ENCODE measurements around the gene LGALS4.
"Not testable (repeated sequence)": the region's sequence is repeated elsewhere in the genome, so short reads cannot be mapped to it uniquely, and the experiment has no call there.

LGALS4 gene

DNA sequence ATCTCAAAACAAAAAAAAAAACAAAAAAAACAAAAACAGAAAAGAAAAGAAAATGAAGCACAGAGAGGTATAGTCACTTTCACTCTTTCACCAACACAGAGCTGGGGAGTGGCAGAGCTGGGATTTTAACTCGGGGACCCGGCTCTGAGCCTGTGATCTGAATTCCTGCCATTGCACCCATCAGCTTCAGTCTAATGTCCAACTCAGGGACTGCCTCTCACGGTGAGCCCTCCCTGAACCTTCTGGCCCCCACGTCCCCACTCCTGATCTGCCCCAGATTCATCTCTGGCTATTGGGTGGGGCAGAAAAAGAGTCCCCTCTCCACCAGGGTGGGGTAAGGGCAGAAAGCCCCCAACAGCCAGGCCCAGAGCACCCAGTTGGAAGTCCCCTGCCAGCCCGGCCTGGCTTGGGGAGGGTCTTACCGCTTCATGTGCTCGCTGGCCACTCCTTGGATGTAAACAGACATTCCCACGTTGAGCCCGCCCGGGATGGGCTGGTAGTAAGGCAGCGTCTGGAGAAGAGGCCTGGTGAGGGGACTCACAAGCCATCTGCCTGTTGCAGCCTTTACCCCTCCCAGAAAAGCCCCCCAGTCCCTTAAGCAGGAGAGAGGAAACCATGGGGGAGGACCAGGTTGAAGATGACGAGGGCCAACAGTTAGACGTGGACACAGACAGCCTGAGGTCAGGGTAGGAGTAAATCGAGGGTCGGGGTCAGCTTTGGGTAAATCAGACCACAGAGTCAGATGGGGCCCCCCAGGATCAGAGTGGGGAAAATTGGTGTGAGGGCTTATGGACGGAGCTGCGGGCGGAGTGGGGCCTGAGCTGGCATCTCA, 520 bp downstream of the LGALS4 start:
- Histone ChIP-seq H3K4me3 (ENCODE audit: low read depth in 1 of 2, low read length in 2 of 2) (peak overlapping the region; percentile 90 to 92), H3K36me3 (ENCODE audit: control insufficient read depth in 1 of 2, insufficient read depth in 2 of 2, low read length in 2 of 2) (peaks cover 23 to 37% of the 10 kb centered on the region in 2 donors), H3K9ac (ENCODE audit: low read depth in 1 of 2, low read length in 2 of 2) (peak overlapping the region; percentile 89 to 96), H3K27me3 (ENCODE audit: control insufficient read depth in 1 of 2, insufficient read depth in 2 of 2, low read length in 2 of 2) (no peaks in the 10 kb centered on the region), H3K4me1 (ENCODE audit: control insufficient read depth in 1 of 2, insufficient read depth in 2 of 2, low read length in 2 of 2) (peaks cover 24 to 32% of the 10 kb centered on the region in 2 donors), H3K9me3 (ENCODE audit: control insufficient read depth in 1 of 2, low read length in 2 of 2) (no peaks in the 10 kb centered on the region), H3K27ac (ENCODE audit: low read depth, low read length) (peak overlapping the region; percentile 83)

DNA sequence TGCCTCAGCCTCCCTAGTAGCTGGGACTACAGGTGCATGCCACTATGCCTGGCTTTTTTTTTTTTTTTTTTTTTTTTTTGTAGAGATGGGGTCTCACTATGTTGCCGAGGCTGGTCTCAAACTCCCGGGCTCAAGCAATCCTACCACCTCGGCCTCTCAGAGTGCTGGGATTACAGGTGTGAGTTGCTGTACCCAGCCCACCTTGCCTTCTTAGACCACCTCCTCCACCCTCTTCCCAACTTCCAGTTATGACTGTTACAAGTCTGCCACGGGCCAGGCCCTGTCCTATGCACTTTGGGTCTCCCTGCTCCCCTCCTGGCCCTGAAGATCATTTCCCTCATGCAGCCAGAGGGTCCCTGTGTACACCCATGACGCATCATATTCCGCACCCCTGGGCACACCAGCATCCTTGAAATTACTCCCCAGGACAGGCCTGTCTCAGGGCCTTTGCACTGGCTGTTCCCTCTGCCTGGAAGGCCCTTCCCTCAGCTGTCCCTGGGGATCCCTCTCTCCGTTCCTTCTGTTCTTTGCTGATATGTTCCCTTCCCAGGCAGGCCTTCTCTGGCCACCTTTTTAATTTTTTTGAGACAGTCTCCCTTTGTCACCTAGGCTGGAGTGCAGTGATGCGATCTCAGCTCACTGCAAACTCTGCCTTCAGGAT, 3.0 kb downstream of the LGALS4 start:
- Histone ChIP-seq H3K36me3 (ENCODE audit: control insufficient read depth in 1 of 2, insufficient read depth in 2 of 2, low read length in 2 of 2) (peaks cover 10 to 31% of the 10 kb centered on the region in 2 donors), H3K9ac (ENCODE audit: low read depth in 1 of 2, low read length in 2 of 2) (peak overlapping the region in 1 of 2 donors; percentile 26), H3K4me1 (ENCODE audit: control insufficient read depth in 1 of 2, insufficient read depth in 2 of 2, low read length in 2 of 2) (peaks cover 6 to 21% of the 10 kb centered on the region in 2 donors), H3K27me3 (ENCODE audit: control insufficient read depth in 1 of 2, insufficient read depth in 2 of 2, low read length in 2 of 2) (no peaks in the 10 kb centered on the region), H3K4me3 (ENCODE audit: low read depth in 1 of 2, low read length in 2 of 2) (peak overlapping the region; percentile 26 to 50), H3K27ac (ENCODE audit: low read depth, low read length) (no peak overlapping the region), H3K9me3 (ENCODE audit: control insufficient read depth in 1 of 2, low read length in 2 of 2) (no peaks in the 10 kb centered on the region)

DNA sequence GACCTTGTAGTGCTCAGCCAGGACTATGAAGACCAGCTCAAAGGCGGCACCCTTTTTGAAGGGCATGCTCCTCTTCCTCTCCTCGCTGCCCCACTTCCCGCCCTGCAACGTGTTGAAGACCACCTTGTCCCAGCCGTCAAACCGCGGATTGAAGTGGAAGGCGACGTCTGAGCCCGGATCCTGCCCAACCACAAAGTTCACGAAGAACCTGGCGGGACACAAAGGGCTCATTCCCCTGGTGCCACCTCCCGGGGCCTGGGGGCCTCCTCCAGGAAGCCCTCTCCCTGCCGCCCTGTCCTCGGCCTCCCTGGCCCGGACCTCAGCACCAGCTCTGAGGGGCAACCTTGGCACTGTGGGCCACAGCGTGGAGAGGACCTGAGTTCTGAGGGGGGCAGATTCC, 4.0 kb downstream of the LGALS4 start:
- H3K4me1 ChIP-seq (ENCODE audit: control insufficient read depth in 1 of 2, insufficient read depth in 2 of 2, low read length in 2 of 2): peaks cover 6 to 21% of the 10 kb centered on the region in 2 donors
- no peak overlapping the region for H3K27ac ChIP-seq (ENCODE audit: low read depth, low read length)
- H3K9me3 ChIP-seq (ENCODE audit: control insufficient read depth in 1 of 2, low read length in 2 of 2): no peaks in the 10 kb centered on the region
- peak overlapping the region in 1 of 2 donors; percentile 36 for H3K4me3 ChIP-seq (ENCODE audit: low read depth in 1 of 2, low read length in 2 of 2)
- H3K9ac ChIP-seq (ENCODE audit: low read depth in 1 of 2, low read length in 2 of 2): no peak overlapping the region
- no peaks in the 10 kb centered on the region for H3K27me3 ChIP-seq (ENCODE audit: control insufficient read depth in 1 of 2, insufficient read depth in 2 of 2, low read length in 2 of 2)
- peaks cover 20 to 39% of the 10 kb centered on the region in 2 donors for H3K36me3 ChIP-seq (ENCODE audit: control insufficient read depth in 1 of 2, insufficient read depth in 2 of 2, low read length in 2 of 2)

DNA sequence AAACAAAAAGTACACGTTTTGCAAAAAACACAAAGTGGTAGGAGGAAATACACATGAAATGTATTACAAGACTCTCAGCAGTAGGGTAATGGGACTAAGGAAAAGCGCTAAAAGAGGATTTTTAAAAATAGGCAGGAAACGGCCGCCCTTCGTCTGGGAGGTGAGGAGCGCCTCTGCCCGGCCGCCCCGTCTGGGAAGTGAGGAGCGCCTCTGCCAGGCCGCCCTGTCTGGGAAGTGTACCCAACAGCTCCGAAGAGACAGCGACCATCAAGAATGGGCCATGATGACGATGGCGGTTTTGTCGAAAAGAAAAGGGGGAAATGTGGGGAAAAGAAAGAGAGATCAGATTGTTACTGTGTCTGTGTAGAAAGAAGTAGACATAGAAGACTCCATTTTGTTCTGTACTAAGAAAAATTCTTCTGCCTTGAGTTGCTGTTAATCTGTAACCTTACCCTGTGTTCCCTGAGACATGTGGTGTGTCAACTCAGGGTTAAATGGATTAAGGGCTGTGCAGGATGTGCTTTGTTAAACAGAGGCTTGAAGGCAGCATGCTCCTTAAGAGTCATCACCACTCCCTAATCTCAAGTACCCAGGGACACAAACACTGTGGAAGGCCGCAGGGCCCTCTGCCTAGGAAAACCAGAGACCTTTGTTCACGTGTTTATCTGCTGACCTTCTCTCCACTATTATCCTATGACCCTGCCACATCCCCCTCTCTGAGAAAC, 5.2 kb downstream of the LGALS4 start:
- H3K27me3 ChIP-seq (ENCODE audit: control insufficient read depth in 1 of 2, insufficient read depth in 2 of 2, low read length in 2 of 2); H3K9me3 ChIP-seq (ENCODE audit: control insufficient read depth in 1 of 2, low read length in 2 of 2); H3K4me3 ChIP-seq (ENCODE audit: low read depth in 1 of 2, low read length in 2 of 2); H3K27ac ChIP-seq (ENCODE audit: low read depth, low read length); H3K9ac ChIP-seq (ENCODE audit: low read depth in 1 of 2, low read length in 2 of 2): not testable (repeated sequence)
- H3K36me3 ChIP-seq (ENCODE audit: control insufficient read depth in 1 of 2, insufficient read depth in 2 of 2, low read length in 2 of 2): peaks cover 27 to 48% of the 10 kb centered on the region in 2 donors
- peaks cover 6 to 21% of the 10 kb centered on the region in 2 donors for H3K4me1 ChIP-seq (ENCODE audit: control insufficient read depth in 1 of 2, insufficient read depth in 2 of 2, low read length in 2 of 2)

DNA sequence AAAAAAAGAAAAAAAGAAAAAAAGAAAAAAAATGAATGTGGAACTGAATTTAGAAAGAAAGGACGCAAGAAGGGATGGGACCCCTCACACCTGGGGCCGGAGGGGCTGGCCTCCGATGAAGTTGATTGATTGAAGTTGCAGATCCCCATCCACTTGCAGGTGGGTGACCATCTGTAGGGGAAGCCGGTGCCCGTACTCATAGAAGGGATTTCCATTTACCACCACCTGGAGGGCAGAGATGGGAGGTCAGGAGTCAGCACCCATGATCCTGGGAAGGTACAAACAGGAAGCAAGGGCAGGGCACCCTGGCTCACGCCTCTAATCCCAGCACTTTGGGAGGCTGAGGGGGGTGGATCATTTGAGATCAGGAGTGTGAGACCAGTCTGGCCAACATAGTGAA, 6.4 kb downstream of the LGALS4 start:
- Histone ChIP-seq H3K9ac (ENCODE audit: low read depth in 1 of 2, low read length in 2 of 2) (no peak overlapping the region), H3K9me3 (ENCODE audit: control insufficient read depth in 1 of 2, low read length in 2 of 2) (no peaks in the 10 kb centered on the region), H3K4me1 (ENCODE audit: control insufficient read depth in 1 of 2, insufficient read depth in 2 of 2, low read length in 2 of 2) (peaks cover 6 to 21% of the 10 kb centered on the region in 2 donors), H3K36me3 (ENCODE audit: control insufficient read depth in 1 of 2, insufficient read depth in 2 of 2, low read length in 2 of 2) (peaks cover 36 to 60% of the 10 kb centered on the region in 2 donors), H3K4me3 (ENCODE audit: low read depth in 1 of 2, low read length in 2 of 2) (no peak overlapping the region), H3K27ac (ENCODE audit: low read depth, low read length) (no peak overlapping the region), H3K27me3 (ENCODE audit: control insufficient read depth in 1 of 2, insufficient read depth in 2 of 2, low read length in 2 of 2) (no peaks in the 10 kb centered on the region)

DNA sequence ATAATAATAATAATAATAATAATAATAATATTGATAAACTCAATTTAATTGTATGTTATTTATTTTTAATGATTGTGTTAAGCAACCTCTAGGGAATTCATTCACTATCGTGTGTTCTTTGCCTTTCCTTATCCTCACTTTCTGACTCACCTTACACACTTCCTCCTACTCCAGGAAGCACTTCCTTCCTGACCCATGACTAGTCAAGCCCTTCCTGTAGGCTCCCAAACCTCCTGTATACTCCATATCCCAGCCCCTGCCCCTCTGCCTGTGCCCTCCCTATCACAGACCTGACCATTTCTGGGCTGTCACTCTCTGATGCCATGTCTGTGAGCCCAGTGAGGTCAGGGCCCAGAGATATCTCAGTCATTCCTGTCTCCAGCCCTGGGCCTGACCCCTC, 7.6 kb downstream of the LGALS4 start:
- Histone ChIP-seq H3K9me3 (ENCODE audit: control insufficient read depth in 1 of 2, low read length in 2 of 2) (no peaks in the 10 kb centered on the region), H3K27ac (ENCODE audit: low read depth, low read length) (no peak overlapping the region), H3K27me3 (ENCODE audit: control insufficient read depth in 1 of 2, insufficient read depth in 2 of 2, low read length in 2 of 2) (no peaks in the 10 kb centered on the region), H3K4me1 (ENCODE audit: control insufficient read depth in 1 of 2, insufficient read depth in 2 of 2, low read length in 2 of 2) (peaks cover 6 to 21% of the 10 kb centered on the region in 2 donors), H3K4me3 (ENCODE audit: low read depth in 1 of 2, low read length in 2 of 2) (no peak overlapping the region), H3K36me3 (ENCODE audit: control insufficient read depth in 1 of 2, insufficient read depth in 2 of 2, low read length in 2 of 2) (peaks cover 37 to 68% of the 10 kb centered on the region in 2 donors), H3K9ac (ENCODE audit: low read depth in 1 of 2, low read length in 2 of 2) (no peak overlapping the region)

DNA sequence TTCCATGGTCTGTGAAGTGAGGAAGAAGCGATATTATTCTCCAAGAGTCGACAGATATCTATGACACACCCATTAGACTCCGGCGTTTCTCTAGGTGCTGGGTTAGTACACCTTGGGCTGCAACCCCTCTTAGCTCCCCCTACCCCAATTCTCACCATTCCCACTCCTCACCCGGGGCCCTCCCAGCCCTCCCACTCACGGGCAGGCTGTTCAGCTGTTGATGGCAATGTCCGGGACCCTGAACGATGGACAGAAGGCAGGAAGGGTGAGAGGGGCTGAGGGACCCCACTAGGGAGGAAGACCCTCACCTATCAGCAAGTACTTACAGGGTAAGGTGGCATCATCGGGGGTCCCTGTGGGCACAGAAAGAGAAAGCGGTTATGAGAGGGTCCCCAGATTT, 9.2 kb downstream of the LGALS4 start:
- Histone ChIP-seq H3K9me3 (ENCODE audit: control insufficient read depth in 1 of 2, low read length in 2 of 2) (no peaks in the 10 kb centered on the region), H3K27ac (ENCODE audit: low read depth, low read length) (no peak overlapping the region), H3K36me3 (ENCODE audit: control insufficient read depth in 1 of 2, insufficient read depth in 2 of 2, low read length in 2 of 2) (peaks cover 33 to 60% of the 10 kb centered on the region in 2 donors), H3K9ac (ENCODE audit: low read depth in 1 of 2, low read length in 2 of 2) (no peak overlapping the region), H3K4me1 (ENCODE audit: control insufficient read depth in 1 of 2, insufficient read depth in 2 of 2, low read length in 2 of 2) (peaks cover 6 to 12% of the 10 kb centered on the region in 2 donors), H3K4me3 (ENCODE audit: low read depth in 1 of 2, low read length in 2 of 2) (no peak overlapping the region), H3K27me3 (ENCODE audit: control insufficient read depth in 1 of 2, insufficient read depth in 2 of 2, low read length in 2 of 2) (no peaks in the 10 kb centered on the region)

DNA sequence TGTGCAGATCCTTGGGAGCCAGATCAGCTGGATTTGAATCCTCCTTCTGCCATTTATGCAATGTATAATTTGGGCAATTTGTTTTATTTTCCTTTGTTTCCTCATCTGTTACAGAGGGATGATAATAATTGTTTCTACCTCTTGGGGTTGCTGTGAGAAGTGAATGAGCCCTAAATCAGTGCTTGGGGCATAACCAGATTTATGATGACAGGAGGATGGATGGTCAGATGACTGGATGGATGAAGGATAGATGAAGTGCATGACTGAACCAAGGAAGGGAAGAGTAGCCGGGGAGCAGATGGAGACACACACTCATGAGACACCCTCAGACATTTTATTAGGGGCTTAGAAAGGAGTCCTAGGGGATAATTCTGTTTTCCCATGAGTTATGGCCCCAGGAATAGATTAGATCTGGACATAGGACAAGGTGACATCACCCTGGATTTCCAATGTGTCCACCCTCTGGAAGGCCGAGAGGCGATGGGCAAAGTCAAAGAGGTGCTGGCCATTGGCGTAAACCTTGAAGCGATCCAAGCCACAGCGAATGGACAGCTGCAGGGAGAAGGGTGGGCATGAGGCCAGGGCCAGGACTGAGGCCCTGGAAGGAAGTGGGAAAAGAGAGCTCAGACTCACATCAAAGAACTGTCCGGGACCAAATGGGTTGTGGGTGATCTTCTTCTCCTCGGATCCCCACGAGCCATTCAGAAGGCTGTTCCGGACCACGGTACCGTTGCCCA, 11.2 kb downstream of the LGALS4 start:
- Histone ChIP-seq H3K27me3 (ENCODE audit: control insufficient read depth in 1 of 2, insufficient read depth in 2 of 2, low read length in 2 of 2) (no peaks in the 10 kb centered on the region), H3K27ac (ENCODE audit: low read depth, low read length) (no peak overlapping the region), H3K36me3 (ENCODE audit: control insufficient read depth in 1 of 2, insufficient read depth in 2 of 2, low read length in 2 of 2) (peaks cover 33 to 50% of the 10 kb centered on the region in 2 donors), H3K4me3 (ENCODE audit: low read depth in 1 of 2, low read length in 2 of 2) (no peak overlapping the region), H3K9me3 (ENCODE audit: control insufficient read depth in 1 of 2, low read length in 2 of 2) (no peaks in the 10 kb centered on the region), H3K9ac (ENCODE audit: low read depth in 1 of 2, low read length in 2 of 2) (no peak overlapping the region), H3K4me1 (ENCODE audit: control insufficient read depth in 1 of 2, insufficient read depth in 2 of 2, low read length in 2 of 2) (peaks cover 6% of the 10 kb centered on the region in 2 donors)

DNA sequence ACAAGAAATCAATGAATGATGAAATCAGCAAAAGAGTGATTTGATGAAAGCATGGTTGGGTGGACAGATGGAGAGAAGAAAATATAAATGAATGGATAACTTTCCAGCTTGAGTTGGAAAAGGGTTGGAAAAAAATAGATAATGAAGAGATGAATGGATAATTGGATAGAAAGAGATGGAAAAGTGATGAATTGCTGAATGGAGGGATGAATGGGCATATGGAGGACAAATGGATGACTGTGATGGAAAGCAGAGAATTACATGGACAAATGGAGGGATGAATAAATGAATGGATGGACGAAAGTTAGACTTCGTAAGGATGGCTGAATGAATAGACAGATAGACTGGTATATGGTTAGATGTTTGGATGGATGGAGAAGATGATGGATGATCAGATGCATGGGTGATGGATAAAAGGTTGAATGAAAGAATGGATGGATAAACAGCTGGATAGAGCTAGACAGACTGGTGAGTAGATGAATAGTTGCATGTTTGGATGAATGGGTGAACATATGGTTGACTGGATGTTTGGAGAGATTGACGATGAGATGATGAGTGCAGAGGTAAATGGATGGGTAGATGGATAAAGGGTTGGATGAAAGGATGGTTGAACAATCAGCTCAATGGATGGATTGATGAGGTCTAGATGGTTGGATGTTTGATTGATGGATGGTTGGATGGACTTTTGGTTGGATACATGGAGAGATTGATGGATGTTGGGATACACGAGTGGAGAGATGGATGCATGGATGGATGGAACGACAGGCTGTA, 12.0 kb downstream of the LGALS4 start:
- H3K27me3 ChIP-seq (ENCODE audit: control insufficient read depth in 1 of 2, insufficient read depth in 2 of 2, low read length in 2 of 2): no peaks in the 10 kb centered on the region
- no peaks in the 10 kb centered on the region for H3K9me3 ChIP-seq (ENCODE audit: control insufficient read depth in 1 of 2, low read length in 2 of 2)
- H3K4me1 ChIP-seq (ENCODE audit: control insufficient read depth in 1 of 2, insufficient read depth in 2 of 2, low read length in 2 of 2): peaks cover 6% of the 10 kb centered on the region in 2 donors
- no peak overlapping the region for H3K27ac ChIP-seq (ENCODE audit: low read depth, low read length)
- no peak overlapping the region for H3K4me3 ChIP-seq (ENCODE audit: low read depth in 1 of 2, low read length in 2 of 2)
- H3K36me3 ChIP-seq (ENCODE audit: control insufficient read depth in 1 of 2, insufficient read depth in 2 of 2, low read length in 2 of 2): peaks cover 33 to 45% of the 10 kb centered on the region in 2 donors
- no peak overlapping the region for H3K9ac ChIP-seq (ENCODE audit: low read depth in 1 of 2, low read length in 2 of 2)

All from duodenal mucosa (tissue), 2 donors.